ENCODE data around the gene CRLF2. TPM values are rescaled to one million over a fixed set of nuclear protein-coding genes. Genes with fewer than 3 reads are reported as not detected.
"Not testable (repeated sequence)": the region's sequence is repeated elsewhere in the genome, so short reads cannot be mapped to it uniquely, and the experiment has no call there.

Gene CRLF2
- total RNA-seq, 5 donors from 2014 or later (not counting 1 experiment from before 2014, with no cell fraction given): 0.48 to 1.9 (median 0.82) TPM

DNA sequence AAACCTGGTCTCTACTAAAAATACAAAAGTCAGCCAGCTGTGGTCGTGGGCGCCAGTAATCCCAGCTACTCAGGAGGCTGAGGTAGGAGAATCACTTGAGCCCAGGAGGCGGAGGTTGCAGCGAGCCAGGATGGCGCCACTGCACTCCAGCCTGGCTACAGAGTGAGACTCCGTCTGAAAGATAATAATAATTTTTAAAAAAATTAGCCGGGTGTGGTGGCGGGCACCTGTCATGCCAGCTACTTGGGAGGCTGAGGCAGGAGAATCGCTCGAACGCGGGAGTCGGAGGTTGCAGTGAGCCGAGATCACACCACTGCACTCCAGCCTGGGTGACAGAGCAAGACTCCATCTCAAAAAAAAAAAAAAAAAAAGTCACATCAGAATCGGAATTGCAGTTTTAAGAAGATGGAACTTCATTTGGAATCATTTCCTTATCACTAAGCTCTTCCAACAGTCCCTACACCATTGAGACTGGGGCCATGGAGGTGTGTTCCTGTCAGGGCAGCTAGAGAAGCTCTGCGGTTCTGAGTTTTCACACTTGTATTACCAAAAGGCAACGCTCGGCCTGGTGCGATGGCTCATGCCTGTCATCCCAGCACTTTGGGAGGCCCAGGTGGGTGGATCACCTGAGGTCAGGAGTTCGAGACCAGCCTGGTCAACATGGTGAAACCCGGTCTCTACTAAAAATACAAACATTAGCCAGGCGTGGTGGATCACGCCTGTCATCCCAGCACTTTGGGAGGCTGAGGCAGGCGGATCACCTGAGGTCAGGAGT lies 55.6 kb downstream of the CRLF2 start:
- H3K9me3 ChIP-seq; H3K27me3 Mint-ChIP-seq; H3K36me3 Mint-ChIP-seq; H3K4me3 Mint-ChIP-seq; H3K9me3 Mint-ChIP-seq; ATAC-seq (replicated peaks in 1 of 4); DNase-seq; POLR2A ChIA-PET; H3K4me3 ChIP-seq (ENCODE audit: control insufficient read depth in 1 of 2, extremely low read depth in 1 of 2, low read length in 1 of 2); H3K4me1 ChIP-seq (ENCODE audit: control insufficient read depth in 1 of 2, extremely low read depth in 1 of 2, insufficient read depth in 2 of 2, low read length in 2 of 2); H3K27ac Mint-ChIP-seq; CTCF ChIA-PET; H3K27ac ChIP-seq (ENCODE audit: low read length); H3K36me3 ChIP-seq (ENCODE audit: control insufficient read depth in 2 of 2, extremely low read depth in 1 of 2, insufficient read depth in 1 of 2, low read length in 1 of 2); H3K27me3 ChIP-seq (replicated peaks in 1 of 2; ENCODE audit: control insufficient read depth in 2 of 2, extremely low read depth in 1 of 2, insufficient read depth in 2 of 2, low read length in 1 of 2): not testable (repeated sequence)
- WGBS (ENCODE audit: insufficient coverage): 94% methylated on average over 7 of the region's 24 CpGs
- peaks cover 0 to 17% (median 2%) of the 10 kb centered on the region in 3 donors for H3K4me1 Mint-ChIP-seq

DNA sequence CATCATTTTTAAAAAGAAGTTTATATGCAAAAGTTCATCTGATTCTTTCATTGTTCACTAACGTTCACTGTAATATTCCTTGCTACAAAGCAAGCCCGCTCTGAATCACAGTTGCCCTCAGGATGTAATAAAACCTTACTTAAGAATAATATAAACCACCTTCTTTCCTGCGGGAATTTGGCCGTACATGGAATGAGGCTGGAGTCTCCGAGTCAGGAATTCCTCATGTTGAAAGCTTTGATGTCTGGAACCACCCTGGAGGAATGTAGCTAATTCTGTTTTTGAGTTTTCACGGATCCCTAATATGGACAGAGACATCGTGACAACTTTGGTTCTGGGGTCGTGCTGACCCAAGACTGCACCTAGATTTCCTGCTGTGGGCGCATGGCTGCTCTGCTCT lies 58.5 kb downstream of the CRLF2 start:
- Histone ChIP-seq H3K4me1 (ENCODE audit: control insufficient read depth in 1 of 2, extremely low read depth in 1 of 2, insufficient read depth in 2 of 2, low read length in 2 of 2) (no peaks in the 10 kb centered on the region), H3K4me3 (ENCODE audit: control insufficient read depth in 1 of 2, extremely low read depth in 1 of 2, low read length in 1 of 2) (no peak overlapping the region), H3K27me3 (replicated peaks in 1 of 2; ENCODE audit: control insufficient read depth in 2 of 2, extremely low read depth in 1 of 2, insufficient read depth in 2 of 2, low read length in 1 of 2) (peaks cover 0 to 19% of the 10 kb centered on the region in 2 experiments), H3K27ac (ENCODE audit: low read length) (no peak overlapping the region), H3K36me3 (ENCODE audit: control insufficient read depth in 2 of 2, extremely low read depth in 1 of 2, insufficient read depth in 1 of 2, low read length in 1 of 2) (no peaks in the 10 kb centered on the region), H3K9me3 (no peaks in the 10 kb centered on the region)
- ChIA-PET POLR2A (no interaction called here), CTCF (no interaction called here)
- no peaks in the 10 kb centered on the region for H3K9me3 Mint-ChIP-seq
- 83% methylated on average over 6 of the region's 9 CpGs for WGBS (ENCODE audit: insufficient coverage)
- no peak for ATAC-seq (replicated peaks in 1 of 4)
- DNase-seq: no peak
- H3K27ac Mint-ChIP-seq: no peak overlapping the region
- H3K27me3 Mint-ChIP-seq: peaks cover 4 to 9% of the 10 kb centered on the region in 2 donors
- H3K4me3 Mint-ChIP-seq: no peak overlapping the region
- H3K4me1 Mint-ChIP-seq: no peaks in the 10 kb centered on the region
- H3K36me3 Mint-ChIP-seq: no peaks in the 10 kb centered on the region

DNA sequence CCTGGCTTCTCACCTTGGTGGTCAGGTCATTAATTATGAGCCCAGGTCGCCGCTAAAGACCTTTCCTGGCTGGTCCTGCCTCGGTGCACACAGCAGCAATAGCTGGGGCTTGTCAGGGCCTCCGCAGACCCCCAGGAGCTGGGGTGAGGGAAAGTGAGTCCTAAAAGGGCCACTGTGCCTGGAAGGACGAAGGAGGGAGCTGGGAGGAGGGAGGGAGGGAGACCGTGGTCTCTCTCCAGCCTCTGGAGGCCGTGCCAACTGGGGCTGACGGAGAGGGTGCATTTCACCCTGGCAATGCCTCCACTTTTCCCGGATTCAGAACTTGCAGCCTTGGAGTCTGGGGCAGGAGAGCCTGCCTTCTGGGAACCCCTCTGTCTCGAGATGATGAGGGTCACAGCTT lies 60.4 kb downstream of the CRLF2 start:
- Histone ChIP-seq H3K4me1 (ENCODE audit: control insufficient read depth in 1 of 2, extremely low read depth in 1 of 2, insufficient read depth in 2 of 2, low read length in 2 of 2) (no peaks in the 10 kb centered on the region), H3K9me3 (no peaks in the 10 kb centered on the region), H3K36me3 (ENCODE audit: control insufficient read depth in 2 of 2, extremely low read depth in 1 of 2, insufficient read depth in 1 of 2, low read length in 1 of 2) (no peaks in the 10 kb centered on the region), H3K27me3 (replicated peaks in 1 of 2; ENCODE audit: control insufficient read depth in 2 of 2, extremely low read depth in 1 of 2, insufficient read depth in 2 of 2, low read length in 1 of 2) (peaks cover 0 to 30% of the 10 kb centered on the region in 2 experiments), H3K27ac (ENCODE audit: low read length) (no peak overlapping the region), H3K4me3 (ENCODE audit: control insufficient read depth in 1 of 2, extremely low read depth in 1 of 2, low read length in 1 of 2) (no peak overlapping the region)
- CTCF ChIA-PET: no interaction called here
- 60% methylated on average over 9 of the region's 10 CpGs for WGBS (ENCODE audit: insufficient coverage)
- no peak overlapping the region for H3K4me3 Mint-ChIP-seq
- H3K27me3 Mint-ChIP-seq: peaks cover 10 to 11% of the 10 kb centered on the region in 2 donors
- no peak for DNase-seq
- ATAC-seq (replicated peaks in 1 of 4): no peak
- H3K4me1 Mint-ChIP-seq: no peaks in the 10 kb centered on the region
- no peak overlapping the region for H3K27ac Mint-ChIP-seq
- no peaks in the 10 kb centered on the region for H3K9me3 Mint-ChIP-seq
- POLR2A ChIA-PET: no interaction called here
- H3K36me3 Mint-ChIP-seq: no peaks in the 10 kb centered on the region

DNA sequence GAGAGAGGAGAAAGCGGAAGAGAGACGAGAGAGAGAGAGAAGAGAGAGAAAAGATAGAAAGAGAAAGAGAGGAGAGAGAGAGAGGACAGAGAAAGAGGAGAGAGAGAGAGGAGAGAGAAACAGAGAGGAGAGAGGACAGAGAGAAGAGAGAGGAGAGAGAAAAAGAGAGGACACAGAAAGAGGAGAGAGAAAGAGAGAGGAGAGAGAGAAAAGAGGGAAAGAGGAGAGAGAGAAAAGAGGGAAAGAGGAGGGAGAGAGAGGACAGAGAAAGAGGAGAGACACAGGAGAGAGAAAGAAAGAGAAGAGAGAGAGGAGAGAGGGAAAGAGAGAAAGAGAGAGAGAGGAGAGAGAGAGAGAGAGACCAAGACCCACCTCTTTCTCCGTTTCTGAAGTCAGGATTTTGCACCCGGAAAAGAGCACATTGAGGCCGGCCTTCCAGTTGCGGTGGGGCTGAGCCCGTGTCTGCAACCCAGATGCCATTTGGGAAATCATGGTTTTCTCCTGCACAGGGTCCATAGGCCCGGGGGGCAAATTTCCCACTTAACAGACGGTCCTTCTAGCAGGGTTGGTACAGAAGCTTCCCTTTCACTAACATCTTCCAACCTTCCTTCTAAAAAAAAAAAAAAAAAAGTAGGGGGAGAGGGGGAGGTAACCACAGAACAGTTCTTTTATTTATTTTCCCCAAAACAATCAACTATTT lies 60.9 kb downstream of the CRLF2 start:
- Mint-ChIP-seq H3K4me1 (no peaks in the 10 kb centered on the region), H3K36me3 (no peaks in the 10 kb centered on the region), H3K27me3 (peaks cover 10 to 11% of the 10 kb centered on the region in 2 donors), H3K9me3 (no peaks in the 10 kb centered on the region), H3K4me3 (no peak overlapping the region), H3K27ac (no peak overlapping the region)
- WGBS (ENCODE audit: insufficient coverage): 69% methylated on average over 7 of the region's 9 CpGs
- H3K36me3 ChIP-seq (ENCODE audit: control insufficient read depth in 2 of 2, extremely low read depth in 1 of 2, insufficient read depth in 1 of 2, low read length in 1 of 2): no peaks in the 10 kb centered on the region
- CTCF ChIA-PET: no interaction called here
- POLR2A ChIA-PET: no interaction called here
- peaks cover 0 to 27% of the 10 kb centered on the region in 2 experiments for H3K27me3 ChIP-seq (replicated peaks in 1 of 2; ENCODE audit: control insufficient read depth in 2 of 2, extremely low read depth in 1 of 2, insufficient read depth in 2 of 2, low read length in 1 of 2)
- H3K9me3 ChIP-seq: no peaks in the 10 kb centered on the region
- no peak overlapping the region for H3K4me3 ChIP-seq (ENCODE audit: control insufficient read depth in 1 of 2, extremely low read depth in 1 of 2, low read length in 1 of 2)
- DNase-seq (no peak), ATAC-seq (replicated peaks in 1 of 4) (no peak)
- H3K27ac ChIP-seq (ENCODE audit: low read length): no peak overlapping the region
- H3K4me1 ChIP-seq (ENCODE audit: control insufficient read depth in 1 of 2, extremely low read depth in 1 of 2, insufficient read depth in 2 of 2, low read length in 2 of 2): no peaks in the 10 kb centered on the region

DNA sequence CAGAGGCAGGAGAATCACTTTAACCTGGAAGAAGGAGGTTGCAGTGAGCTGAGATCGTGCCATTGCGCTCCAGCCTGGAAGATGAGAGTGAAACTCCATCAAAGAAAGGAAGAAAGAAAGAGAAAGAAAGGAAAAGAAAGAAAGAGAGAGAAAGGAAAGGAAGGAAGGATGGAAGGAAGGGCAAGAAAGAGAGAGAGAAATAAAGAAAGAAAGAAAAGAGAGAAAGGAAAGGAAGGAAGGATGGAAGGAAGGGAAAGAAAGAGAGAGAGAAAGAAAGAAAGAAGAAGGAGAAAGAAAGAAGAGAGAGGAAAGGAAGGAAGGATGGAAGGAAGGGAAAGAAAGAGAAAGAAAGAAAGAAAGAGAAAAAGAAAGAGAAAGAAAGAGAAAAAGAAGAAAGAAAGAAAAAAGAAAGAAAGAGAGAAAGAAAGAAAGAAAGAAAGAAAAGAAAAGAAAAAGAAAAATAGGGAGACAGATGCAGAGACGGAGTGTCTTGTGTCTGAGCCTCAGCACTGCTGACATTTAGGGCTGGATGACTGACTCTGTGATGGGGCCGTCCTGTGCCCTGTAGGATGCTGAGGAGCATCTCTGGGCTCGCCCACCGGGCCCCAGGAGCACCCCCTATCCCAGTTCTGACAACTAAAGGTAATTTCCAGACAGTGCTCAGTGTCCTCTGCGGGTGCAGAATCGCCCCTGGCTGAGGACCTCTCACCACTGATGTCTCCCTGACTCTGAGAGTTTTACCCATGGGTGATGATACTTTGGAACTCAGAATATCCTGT lies 61.7 kb downstream of the CRLF2 start:
- Mint-ChIP-seq H3K4me3 (no peak overlapping the region), H3K27ac (no peak overlapping the region), H3K27me3 (peaks cover 10 to 11% of the 10 kb centered on the region in 2 donors), H3K4me1 (no peaks in the 10 kb centered on the region), H3K9me3 (no peaks in the 10 kb centered on the region), H3K36me3 (no peaks in the 10 kb centered on the region)
- Histone ChIP-seq H3K27ac (ENCODE audit: low read length) (no peak overlapping the region), H3K4me3 (ENCODE audit: control insufficient read depth in 1 of 2, extremely low read depth in 1 of 2, low read length in 1 of 2) (no peak overlapping the region), H3K36me3 (ENCODE audit: control insufficient read depth in 2 of 2, extremely low read depth in 1 of 2, insufficient read depth in 1 of 2, low read length in 1 of 2) (no peaks in the 10 kb centered on the region), H3K27me3 (replicated peaks in 1 of 2; ENCODE audit: control insufficient read depth in 2 of 2, extremely low read depth in 1 of 2, insufficient read depth in 2 of 2, low read length in 1 of 2) (peaks cover 0 to 26% of the 10 kb centered on the region in 2 experiments), H3K9me3 (no peaks in the 10 kb centered on the region), H3K4me1 (ENCODE audit: control insufficient read depth in 1 of 2, extremely low read depth in 1 of 2, insufficient read depth in 2 of 2, low read length in 2 of 2) (no peaks in the 10 kb centered on the region)
- no peak for ATAC-seq (replicated peaks in 1 of 4)
- DNase-seq: no peak
- ChIA-PET CTCF (no interaction called here), POLR2A (no interaction called here)
- 100% methylated on average over 3 of the region's 8 CpGs for WGBS (ENCODE audit: insufficient coverage)

DNA sequence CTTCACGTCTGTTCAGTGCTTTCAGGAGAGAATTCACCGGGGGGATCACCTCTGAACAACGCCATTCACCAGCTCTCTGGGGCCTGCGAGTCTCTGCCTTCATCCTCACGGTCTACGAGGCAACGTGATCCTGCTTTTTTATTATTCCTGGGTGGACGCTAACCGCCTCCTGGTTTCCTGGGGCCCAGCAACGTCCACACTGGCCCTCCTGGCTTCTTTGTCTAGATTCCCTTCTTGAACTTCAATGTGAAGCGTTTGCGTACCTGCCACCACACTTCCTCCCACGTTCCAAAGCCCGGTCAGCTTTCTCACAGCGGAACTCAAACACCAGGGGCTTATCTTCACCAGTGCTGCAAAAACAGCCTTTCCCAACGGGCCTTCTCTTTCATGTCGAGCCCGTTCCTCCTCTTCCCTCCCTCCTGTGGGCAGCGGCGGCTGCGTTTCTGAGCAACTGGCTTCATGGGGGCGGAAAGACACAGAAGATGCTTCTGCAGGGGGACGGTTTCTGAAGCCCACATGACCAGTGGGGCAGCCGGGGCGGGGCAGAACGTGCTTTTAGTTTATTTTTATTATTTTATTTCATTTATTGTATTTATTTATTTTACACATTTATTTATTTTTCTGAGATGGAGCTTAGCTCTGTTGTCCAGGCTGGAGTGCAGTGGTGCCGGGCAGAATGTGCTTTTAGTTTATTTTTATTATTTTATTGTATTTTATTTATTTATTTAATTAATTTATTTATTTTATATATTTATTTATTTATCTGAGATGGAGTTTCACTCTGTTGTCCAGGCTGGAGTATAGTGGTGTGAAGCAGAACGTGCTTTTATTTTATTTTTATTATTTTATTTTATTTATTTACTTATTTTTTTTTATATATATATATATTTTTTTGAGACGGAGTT lies 64.6 kb downstream of the CRLF2 start:
- no peak overlapping the region for H3K27ac Mint-ChIP-seq
- no peaks in the 10 kb centered on the region for H3K36me3 ChIP-seq (ENCODE audit: control insufficient read depth in 2 of 2, extremely low read depth in 1 of 2, insufficient read depth in 1 of 2, low read length in 1 of 2)
- H3K4me3 Mint-ChIP-seq: no peak overlapping the region
- no peaks in the 10 kb centered on the region for H3K4me1 Mint-ChIP-seq
- no peak overlapping the region for H3K27ac ChIP-seq (ENCODE audit: low read length)
- ChIA-PET POLR2A (no interaction called here), CTCF (no interaction called here)
- H3K9me3 ChIP-seq: no peaks in the 10 kb centered on the region
- DNase-seq (no peak), ATAC-seq (replicated peaks in 1 of 4) (no peak)
- no peaks in the 10 kb centered on the region for H3K9me3 Mint-ChIP-seq
- no peak overlapping the region for H3K4me3 ChIP-seq (ENCODE audit: control insufficient read depth in 1 of 2, extremely low read depth in 1 of 2, low read length in 1 of 2)
- H3K27me3 ChIP-seq (replicated peaks in 1 of 2; ENCODE audit: control insufficient read depth in 2 of 2, extremely low read depth in 1 of 2, insufficient read depth in 2 of 2, low read length in 1 of 2): peaks cover 0 to 26% of the 10 kb centered on the region in 2 experiments
- peaks cover 10 to 11% of the 10 kb centered on the region in 2 donors for H3K27me3 Mint-ChIP-seq
- no peaks in the 10 kb centered on the region for H3K36me3 Mint-ChIP-seq
- 60% methylated on average over 18 of the region's 29 CpGs for WGBS (ENCODE audit: insufficient coverage)
- no peaks in the 10 kb centered on the region for H3K4me1 ChIP-seq (ENCODE audit: control insufficient read depth in 1 of 2, extremely low read depth in 1 of 2, insufficient read depth in 2 of 2, low read length in 2 of 2)
